ENCODE results near the gene DST.

Gene DST

DNA sequence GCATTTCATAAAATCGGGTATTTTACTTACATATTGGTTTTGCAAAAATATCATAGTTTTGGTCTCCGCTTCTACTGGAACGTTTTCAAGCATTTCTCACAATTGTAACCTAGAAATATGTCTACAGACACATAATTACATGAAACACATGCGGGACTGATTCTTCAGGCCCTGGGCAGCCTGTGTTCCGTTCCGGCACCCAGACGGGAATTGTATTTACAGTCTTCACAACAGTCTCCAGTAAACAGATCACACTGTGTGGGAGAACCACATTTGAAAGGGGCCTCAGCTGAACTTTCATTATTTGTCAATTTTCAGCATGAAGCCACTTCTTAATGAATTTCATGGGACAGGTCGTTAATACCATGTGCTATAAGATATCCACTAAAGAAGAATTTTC lies 196.9 kb downstream of the DST start:
- Histone ChIP-seq H4K8ac (ENCODE audit: low read depth, low read length) (no peak overlapping the region), H3K27ac (replicated peaks; ENCODE audit: low read length) (no peak overlapping the region), H3K14ac (ENCODE audit: low read length) (no peak overlapping the region), H3K36me3 (replicated peaks in 1 of 2; ENCODE audit: control insufficient read depth in 2 of 2, insufficient read depth in 2 of 2, low read length in 2 of 2) (no peaks in the 10 kb centered on the region), H2BK120ac (ENCODE audit: low read depth, low read length) (no peak overlapping the region), H2BK15ac (ENCODE audit: low read length) (no peak overlapping the region), H3K4ac (ENCODE audit: low read length) (no peak overlapping the region), H4K91ac (ENCODE audit: low read depth, low read length, poor library complexity) (no peak overlapping the region), H3K4me2 (ENCODE audit: insufficient read depth, low read length, poor library complexity, severe bottlenecking) (no peak overlapping the region), H3K23ac (ENCODE audit: low read depth, low read length, poor library complexity) (no peak overlapping the region), H3K9me3 (replicated peaks in 1 of 2; ENCODE audit: control insufficient read depth in 2 of 2, insufficient read depth in 1 of 2, low read depth in 1 of 2, low read length in 2 of 2) (no peaks in the 10 kb centered on the region), H2BK12ac (ENCODE audit: low read length) (no peak overlapping the region), H3K79me1 (ENCODE audit: low read depth, low read length) (no peaks in the 10 kb centered on the region), H2AFZ (ENCODE audit: low read length) (no peak overlapping the region), H2AK5ac (ENCODE audit: low read depth, low read length) (no peak overlapping the region), H3K4me1 (ENCODE audit: control insufficient read depth in 2 of 2, insufficient read depth in 1 of 2, low read depth in 1 of 2, low read length in 2 of 2) (no peaks in the 10 kb centered on the region), H3K4me3 (ENCODE audit: low read length in 2 of 2) (no peak overlapping the region), H3K18ac (ENCODE audit: low read length) (no peak overlapping the region), H3K9ac (ENCODE audit: low read depth, low read length, poor library complexity) (no peak overlapping the region), H3K27me3 (ENCODE audit: control insufficient read depth in 3 of 3, insufficient read depth in 3 of 3, low read depth in 1 of 3, low read length in 3 of 3) (no peaks in the 10 kb centered on the region), H2BK5ac (ENCODE audit: low read length) (no peak overlapping the region)
- DNase-seq (ENCODE audit: low spot score) = no peak
- no CpG with 5 or more reads among the region's 8 CpGs for WGBS, 2 donors (ENCODE audit: extremely low coverage in 2 of 2, insufficient read length in 2 of 2, insufficient replicate concordance in 1 of 2)

DNA sequence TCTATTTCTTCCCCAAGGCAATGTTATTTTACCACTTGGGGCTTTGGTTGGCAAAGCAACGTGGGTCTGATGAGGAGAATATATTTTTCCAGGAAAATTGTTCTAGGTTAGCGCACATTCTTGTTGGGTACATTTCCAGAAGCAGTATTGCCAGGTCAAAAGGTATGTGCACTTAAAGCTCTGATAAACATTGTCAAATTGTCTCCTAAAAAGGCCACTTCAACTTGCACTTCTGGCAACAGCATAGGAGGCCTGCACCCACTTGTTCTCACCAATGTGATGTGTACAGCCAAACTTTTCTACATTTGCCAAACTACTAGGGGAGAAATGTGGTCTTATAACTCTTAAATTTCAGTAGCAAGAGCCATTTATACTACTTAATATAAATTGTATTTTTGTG lies 197.8 kb downstream of the DST start:
- WGBS, 2 donors (ENCODE audit: extremely low coverage in 2 of 2, insufficient read length in 2 of 2, insufficient replicate concordance in 1 of 2) = no CpG with 5 or more reads among the region's 2 CpGs
- Histone ChIP-seq H3K36me3 (replicated peaks in 1 of 2; ENCODE audit: control insufficient read depth in 2 of 2, insufficient read depth in 2 of 2, low read length in 2 of 2) (no peaks in the 10 kb centered on the region), H2BK5ac (ENCODE audit: low read length) (no peak overlapping the region), H3K79me1 (ENCODE audit: low read depth, low read length) (no peaks in the 10 kb centered on the region), H3K18ac (ENCODE audit: low read length) (no peak overlapping the region), H2BK15ac (ENCODE audit: low read length) (no peak overlapping the region), H3K27me3 (ENCODE audit: control insufficient read depth in 3 of 3, insufficient read depth in 3 of 3, low read depth in 1 of 3, low read length in 3 of 3) (no peaks in the 10 kb centered on the region), H3K23ac (ENCODE audit: low read depth, low read length, poor library complexity) (no peak overlapping the region), H3K14ac (ENCODE audit: low read length) (no peak overlapping the region), H4K91ac (ENCODE audit: low read depth, low read length, poor library complexity) (no peak overlapping the region), H3K4me3 (ENCODE audit: low read length in 2 of 2) (no peak overlapping the region), H2BK120ac (ENCODE audit: low read depth, low read length) (no peak overlapping the region), H4K8ac (ENCODE audit: low read depth, low read length) (no peak overlapping the region), H3K9ac (ENCODE audit: low read depth, low read length, poor library complexity) (no peak overlapping the region), H2BK12ac (ENCODE audit: low read length) (no peak overlapping the region), H2AK5ac (ENCODE audit: low read depth, low read length) (no peak overlapping the region), H2AFZ (ENCODE audit: low read length) (no peak overlapping the region), H3K4me2 (ENCODE audit: insufficient read depth, low read length, poor library complexity, severe bottlenecking) (no peak overlapping the region), H3K4me1 (ENCODE audit: control insufficient read depth in 2 of 2, insufficient read depth in 1 of 2, low read depth in 1 of 2, low read length in 2 of 2) (no peaks in the 10 kb centered on the region), H3K4ac (ENCODE audit: low read length) (no peak overlapping the region), H3K27ac (replicated peaks; ENCODE audit: low read length) (no peak overlapping the region), H3K9me3 (replicated peaks in 1 of 2; ENCODE audit: control insufficient read depth in 2 of 2, insufficient read depth in 1 of 2, low read depth in 1 of 2, low read length in 2 of 2) (peaks cover 0 to under 1% of the 10 kb centered on the region in 2 donors)
- no peak for DNase-seq (ENCODE audit: low spot score)

DNA sequence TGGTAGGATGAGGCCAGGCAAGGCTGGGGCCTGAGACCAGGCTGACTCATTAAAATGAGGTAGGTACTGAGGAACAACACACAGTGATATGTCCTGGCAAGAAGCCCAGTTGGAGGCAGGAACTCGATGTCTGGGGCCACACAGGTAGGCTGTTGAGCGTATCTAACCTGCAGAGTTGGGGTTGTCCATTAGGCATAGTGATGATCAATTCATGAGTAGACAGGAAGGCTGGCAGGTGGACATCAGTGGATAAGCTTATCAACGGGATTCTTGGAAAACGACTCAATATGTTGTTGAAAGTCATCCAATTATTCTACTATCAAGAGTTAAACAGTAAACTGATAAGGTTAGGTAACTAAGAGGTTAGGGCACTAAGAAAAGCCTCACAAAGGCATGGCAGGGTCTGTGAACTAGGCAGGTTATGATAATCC lies 202.1 kb downstream of the DST start:
- WGBS, 2 donors (ENCODE audit: extremely low coverage in 2 of 2, insufficient read length in 2 of 2, insufficient replicate concordance in 1 of 2) = no CpG with 5 or more reads among the region's 4 CpGs

GRCh38 chr6:56437171-56437900 lies 205.4 kb downstream of the DST start:
- H3K4me2 ChIP-seq (ENCODE audit: insufficient read depth, low read length, poor library complexity, severe bottlenecking) = no peak overlapping the region
- no peaks in the 10 kb centered on the region for H3K4me1 ChIP-seq (ENCODE audit: control insufficient read depth in 2 of 2, insufficient read depth in 1 of 2, low read depth in 1 of 2, low read length in 2 of 2)
- H3K27ac ChIP-seq (replicated peaks; ENCODE audit: low read length) = no peak overlapping the region
- no peak overlapping the region for H2BK12ac ChIP-seq (ENCODE audit: low read length)
- no peaks in the 10 kb centered on the region for H3K79me1 ChIP-seq (ENCODE audit: low read depth, low read length)
- H2BK120ac ChIP-seq (ENCODE audit: low read depth, low read length) = no peak overlapping the region
- H3K14ac ChIP-seq (ENCODE audit: low read length) = no peak overlapping the region
- no CpG with 5 or more reads among the region's 5 CpGs for WGBS, 2 donors (ENCODE audit: extremely low coverage in 2 of 2, insufficient read length in 2 of 2, insufficient replicate concordance in 1 of 2)
- no peak overlapping the region for H3K23ac ChIP-seq (ENCODE audit: low read depth, low read length, poor library complexity)
- H2BK15ac ChIP-seq (ENCODE audit: low read length) = no peak overlapping the region
- no peak overlapping the region for H3K18ac ChIP-seq (ENCODE audit: low read length)
- DNase-seq (ENCODE audit: low spot score) = no peak
- no peak overlapping the region for H2AK5ac ChIP-seq (ENCODE audit: low read depth, low read length)
- peaks cover 0 to 4% of the 10 kb centered on the region in 2 donors for H3K9me3 ChIP-seq (replicated peaks in 1 of 2; ENCODE audit: control insufficient read depth in 2 of 2, insufficient read depth in 1 of 2, low read depth in 1 of 2, low read length in 2 of 2)
- H3K27me3 ChIP-seq (ENCODE audit: control insufficient read depth in 3 of 3, insufficient read depth in 3 of 3, low read depth in 1 of 3, low read length in 3 of 3) = no peaks in the 10 kb centered on the region
- no peak overlapping the region for H2BK5ac ChIP-seq (ENCODE audit: low read length)
- H2AFZ ChIP-seq (ENCODE audit: low read length) = no peak overlapping the region
- H3K4ac ChIP-seq (ENCODE audit: low read length) = no peak overlapping the region
- no peak overlapping the region for H4K91ac ChIP-seq (ENCODE audit: low read depth, low read length, poor library complexity)
- H4K8ac ChIP-seq (ENCODE audit: low read depth, low read length) = no peak overlapping the region
- H3K4me3 ChIP-seq (ENCODE audit: low read length in 2 of 2) = no peak overlapping the region
- no peaks in the 10 kb centered on the region for H3K36me3 ChIP-seq (replicated peaks in 1 of 2; ENCODE audit: control insufficient read depth in 2 of 2, insufficient read depth in 2 of 2, low read length in 2 of 2)
- no peak overlapping the region for H3K9ac ChIP-seq (ENCODE audit: low read depth, low read length, poor library complexity)

More for the DNA sequence above, 202.1 kb downstream of the DST start:
- H2BK15ac ChIP-seq (ENCODE audit: low read length) = no peak overlapping the region
- no peak overlapping the region for H3K23ac ChIP-seq (ENCODE audit: low read depth, low read length, poor library complexity)
- no peak overlapping the region for H2AK5ac ChIP-seq (ENCODE audit: low read depth, low read length)
- no peak overlapping the region for H2BK120ac ChIP-seq (ENCODE audit: low read depth, low read length)
- no peak overlapping the region for H3K4me3 ChIP-seq (ENCODE audit: low read length in 2 of 2)
- H3K4ac ChIP-seq (ENCODE audit: low read length) = no peak overlapping the region
- no peak overlapping the region for H3K9ac ChIP-seq (ENCODE audit: low read depth, low read length, poor library complexity)
- no peaks in the 10 kb centered on the region for H3K27me3 ChIP-seq (ENCODE audit: control insufficient read depth in 3 of 3, insufficient read depth in 3 of 3, low read depth in 1 of 3, low read length in 3 of 3)
- H2AFZ ChIP-seq (ENCODE audit: low read length) = no peak overlapping the region
- H2BK12ac ChIP-seq (ENCODE audit: low read length) = no peak overlapping the region
- H3K18ac ChIP-seq (ENCODE audit: low read length) = no peak overlapping the region
- H4K91ac ChIP-seq (ENCODE audit: low read depth, low read length, poor library complexity) = no peak overlapping the region
- H2BK5ac ChIP-seq (ENCODE audit: low read length) = no peak overlapping the region
- H3K4me2 ChIP-seq (ENCODE audit: insufficient read depth, low read length, poor library complexity, severe bottlenecking) = no peak overlapping the region
- H3K9me3 ChIP-seq (replicated peaks in 1 of 2; ENCODE audit: control insufficient read depth in 2 of 2, insufficient read depth in 1 of 2, low read depth in 1 of 2, low read length in 2 of 2) = peaks cover 0 to 4% of the 10 kb centered on the region in 2 donors
- no peak overlapping the region for H3K14ac ChIP-seq (ENCODE audit: low read length)
- no peak overlapping the region for H4K8ac ChIP-seq (ENCODE audit: low read depth, low read length)
- no peak for DNase-seq (ENCODE audit: low spot score)
- H3K27ac ChIP-seq (replicated peaks; ENCODE audit: low read length) = no peak overlapping the region
- no peaks in the 10 kb centered on the region for H3K4me1 ChIP-seq (ENCODE audit: control insufficient read depth in 2 of 2, insufficient read depth in 1 of 2, low read depth in 1 of 2, low read length in 2 of 2)
- no peaks in the 10 kb centered on the region for H3K36me3 ChIP-seq (replicated peaks in 1 of 2; ENCODE audit: control insufficient read depth in 2 of 2, insufficient read depth in 2 of 2, low read length in 2 of 2)
- H3K79me1 ChIP-seq (ENCODE audit: low read depth, low read length) = no peaks in the 10 kb centered on the region

Data from neuronal stem cell (in vitro differentiated cells).